K562 (cell line): ENCODE measurements around the gene ZNF584. TPM values are rescaled to one million over a fixed set of nuclear protein-coding genes. Genes with fewer than 3 reads are reported as not detected.

Experiments used
- ATAC-seq: fragments of 200-7000 bp; cut with Tn5 transposase; 3 replicates; pipeline ENCODE4 v1.9.1; 2020; ENCODE audit warnings: moderate library complexity
- BruUV-seq: library from RNA; stranded (reverse); fragments of 400-500 nt; replicated peaks from 2 replicates; lab custom pipeline; 2021; lab: Mats Ljungman, UMichigan
- CTCF ChIA-PET: fragments of 300-600 bp; formaldehyde crosslinking; extraction: SDS; loops from one replicate; lab custom pipeline; 2021; ENCODE audit warnings: low intra/inter-chr PET ratio; lab: Yijun Ruan, JAX
- POLR2A ChIA-PET: fragments of 300-600, 350-650 bp; sonication (Branson Sonifier 250); formaldehyde crosslinking; extraction: SDS; loops from one replicate; lab custom pipeline; 2021; ENCODE audit warnings: antibody characterized with exemption, inconsistent platforms; lab: Yijun Ruan, JAX
- DNase-seq, 4 experiments: peaks; one replicate each; pipeline versions ENCODE4 v3.0.0 to v3.0.0-alpha.2; 2011 to 2018; ENCODE audit warnings: low spot score in 3 of 4, mixed read lengths in 3 of 4; ENCODE audit errors: extremely low read depth in 1 of 4
- FAIRE-seq: peaks from 2 replicates; lab custom pipeline; 2011; peaks lifted over from hg19 to GRCh38; lab: Jason Lieb, UNC
- H2AFZ ChIP-seq: 2 replicates; pipeline ENCODE4 v1.6.0; 2011; ENCODE audit warnings: low read depth, low read length, control low read depth, inconsistent platforms
- H3K27ac ChIP-seq: fragments of 200-600 bp; 3 replicates; pipeline ENCODE4 v1.8.0; 2011; ENCODE audit warnings: low read depth, mild to moderate bottlenecking, control low read depth, inconsistent platforms, low read length, moderate library complexity, mixed read lengths; ENCODE audit errors: extremely low read depth
- H3K27me3 ChIP-seq, 2 experiments: fragments of 300-600 bp in 1 of 2; 2 replicates in 1 of 2; 3 replicates in 1 of 2; pipeline versions ENCODE4 v1.6.0 to v1.8.0; 2011; ENCODE audit warnings: inconsistent platforms in 2 of 2, low read length in 2 of 2, mild to moderate bottlenecking in 1 of 2, mixed read lengths in 1 of 2, moderate library complexity in 1 of 2; ENCODE audit not compliant: control insufficient read depth in 2 of 2, insufficient read depth in 2 of 2
- H3K36me3 ChIP-seq: fragments of 300-600 bp; 3 replicates; pipeline ENCODE4 v1.8.0; 2011; ENCODE audit warnings: mild to moderate bottlenecking, low read length, inconsistent platforms; ENCODE audit not compliant: control insufficient read depth, insufficient read depth
- H3K4me1 ChIP-seq, 2 experiments: fragments of 200-600 bp in 1 of 2; replicated peaks in 1 of 2; 2 replicates in 1 of 2; 3 replicates in 1 of 2; pipeline versions ENCODE4 v1.5.1 to v1.8.0; 2011; ENCODE audit warnings: inconsistent platforms in 2 of 2, low read length in 2 of 2, mild to moderate bottlenecking in 1 of 2, mixed read lengths in 1 of 2, moderate library complexity in 1 of 2; ENCODE audit not compliant: control insufficient read depth in 2 of 2, insufficient read depth in 2 of 2
- H3K4me2 ChIP-seq: 2 replicates; pipeline ENCODE4 v1.6.1; 2011; ENCODE audit warnings: low read length, control low read depth, inconsistent platforms, mixed read lengths; ENCODE audit not compliant: insufficient read depth
- H3K4me3 ChIP-seq: fragments of 200-600 bp; sonication (generic), shearing (Covaris generic); 2 replicates; pipeline ENCODE4 v1.5.1; 2016; ENCODE audit warnings: control low read depth, inconsistent platforms
- H3K79me2 ChIP-seq: fragments of 200-600 bp; 3 replicates; pipeline ENCODE4 v1.8.0; 2011; ENCODE audit warnings: low read length, inconsistent platforms; ENCODE audit not compliant: control insufficient read depth, insufficient read depth
- H3K9ac ChIP-seq, 2 experiments: 2 replicates each; pipeline versions ENCODE4 v1.6.0 to v1.6.1; 2011; ENCODE audit warnings: low read depth in 2 of 2, low read length in 2 of 2, control low read depth in 1 of 2, inconsistent platforms in 1 of 2, mild to moderate bottlenecking in 1 of 2, mixed read lengths in 1 of 2; ENCODE audit not compliant: insufficient read depth in 1 of 2
- H3K9me1 ChIP-seq: one replicate; pipeline ENCODE4 v1.6.0; 2011; ENCODE audit warnings: inconsistent platforms, mild to moderate bottlenecking, low read length, moderate library complexity; ENCODE audit not compliant: control insufficient read depth, insufficient read depth
- H3K9me3 ChIP-seq: replicated peaks from 2 replicates; pipeline ENCODE4 v1.5.1; 2011; ENCODE audit warnings: low read depth, low read length, inconsistent platforms; ENCODE audit not compliant: control insufficient read depth, insufficient read depth
- H4K20me1 ChIP-seq: replicated peaks from 2 replicates; pipeline ENCODE4 v1.6.1; 2011; ENCODE audit warnings: low read length, inconsistent platforms, mixed read lengths; ENCODE audit not compliant: control insufficient read depth, insufficient read depth
- DMBX1 ChIP-seq: fragments of 250-450 bp; sonication (Bioruptor Pico); IDR thresholded peaks from 2 replicates; pipeline ENCODE4 v1.8.0; 2022; ENCODE audit warnings: inconsistent platforms, mild to moderate bottlenecking, moderate library complexity, borderline replicate concordance
- E4F1 ChIP-seq: fragments of 250-450 bp; sonication (Bioruptor Pico); IDR thresholded peaks from 2 replicates; pipeline ENCODE4 v1.5.0; 2021; ENCODE audit warnings: mild to moderate bottlenecking, borderline replicate concordance
- MEIS2 ChIP-seq: fragments of 450-650 bp; IDR thresholded peaks from 2 replicates; pipeline ENCODE4 v1.6.1; 2014; ENCODE audit warnings: mild to moderate bottlenecking; ENCODE audit not compliant: partially characterized antibody
- NFIC ChIP-seq: fragments of 450-650 bp; IDR thresholded peaks from 2 replicates; pipeline ENCODE4 v1.6.1; 2017; ENCODE audit warnings: mild to moderate bottlenecking, inconsistent platforms
- SOX6 ChIP-seq: fragments of 450-650 bp; IDR thresholded peaks from 2 replicates; pipeline ENCODE4 v1.6.1; 2014; ENCODE audit warnings: mild to moderate bottlenecking
- ZFX ChIP-seq: sonication (generic); formaldehyde crosslinking; IDR thresholded peaks from 2 replicates; pipeline ENCODE4 v1.8.0; 2022; ENCODE audit warnings: mild to moderate bottlenecking, missing genetic modification reagents, moderate library complexity
- ZSCAN29 ChIP-seq: fragments of 450-650 bp; IDR thresholded peaks from 2 replicates; pipeline ENCODE4 v1.6.1; 2017
- WGBS: fragments of 100-300 bp; shearing (Covaris generic); methylation state at CpG from one replicate; pipeline ENCODE4 v1.1.6; 2016; ENCODE audit warnings: low coverage, mixed read lengths; ENCODE audit not compliant: insufficient coverage; ENCODE audit errors: missing lambda C conversion rate; 5-methylcytosine and 5-hydroxymethylcytosine counted together
- in situ Hi-C: fragments of 300-500 bp; cut with MboI; formaldehyde crosslinking; loops from 4 replicates; pipeline ENCODE4 v1.15.0; 2018; ENCODE audit warnings: inconsistent platforms, mixed read lengths
- intact Hi-C: fragments of 100-400 bp; cut with micrococcal nuclease; formaldehyde crosslinking; loops from 2 replicates; pipeline ENCODE4 v1.14.2; 2022
- polyA plus RNA-seq, 8 experiments: library from polyadenylated mRNA; depleted of rRNA in 4 of 8; stranded (reverse) in 5 of 8; unstranded in 3 of 8; fragments of >200 nt; fragmentation: Nextera tagmentation in 2 of 8; fragmentation: Illumina TruSeq in 1 of 8; extraction: Ambion mirVana in 2 of 8; extraction: Trizol in 1 of 8; gene quantifications; 2 replicates each; pipeline versions ENCODE4 v1.2.1 to v1.2.3, GENCODE V29; 2011 to 2014; ENCODE audit warnings: inconsistent platforms in 1 of 8, missing spikeins in 1 of 8
- total RNA-seq, 7 experiments: library from RNA; depleted of rRNA in 6 of 7; stranded (reverse); fragments of >200 nt in 6 of 7; fragmentation: Illumina TruSeq in 2 of 7; extraction: Trizol in 2 of 7; gene quantifications; 2 replicates each; pipeline versions ENCODE4 v1.2.1 to v1.2.3, GENCODE V29; 2011 to 2021; ENCODE audit warnings: low replicate concordance in 1 of 7

Gene ZNF584
- total and polyA plus RNA-seq, 9 of the 15 experiments (the other 6 are each of a cell fraction or from before 2014, with no cell fraction given) = 5.8 to 43.4 (median 24.6) TPM

DNA sequence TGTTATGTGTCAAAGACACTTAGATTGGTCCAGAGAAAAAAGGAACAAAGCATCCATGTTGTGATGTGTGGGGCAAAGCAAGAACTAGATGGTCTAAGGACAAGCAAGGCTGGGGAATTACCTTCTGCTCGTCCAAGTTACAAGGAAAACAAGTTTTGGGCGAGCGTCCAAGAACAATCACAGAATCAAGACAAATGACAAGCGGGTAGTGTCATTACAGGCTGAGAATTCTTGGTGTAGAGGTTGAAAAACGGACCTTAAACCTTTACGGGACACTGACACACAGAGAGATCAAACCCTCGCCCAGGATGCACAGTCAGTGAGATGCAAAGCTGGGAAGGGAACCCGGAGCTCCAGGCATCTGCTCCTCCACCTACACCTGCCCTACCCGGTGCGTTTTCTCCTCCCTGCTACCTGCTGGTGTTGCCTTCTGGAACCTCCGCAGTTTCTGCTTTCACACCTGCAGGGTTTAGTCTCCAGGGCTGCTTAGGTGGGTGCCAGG lies 42.5 kb downstream of the ZNF584 start:
- Histone ChIP-seq H4K20me1 (no peaks in the 10 kb centered on the region), H3K4me1 (peaks cover 4 to 15% of the 10 kb centered on the region in 2 experiments; a peak in 4 of 5 replicates), H3K4me3 (peak overlapping the region; percentile 84), H3K79me2 (peaks cover 8% of the 10 kb centered on the region; the same call in 2 of the 3 replicates), H3K9me3 (peaks cover 15% of the 10 kb centered on the region), H3K4me2 (peak overlapping the region; percentile 90), H3K9me1 (no peaks in the 10 kb centered on the region), H3K36me3 (peaks cover 15% of the 10 kb centered on the region; the same call in 1 of the 3 replicates), H3K27ac (no peak overlapping the region), H3K9ac (peak overlapping the region in 1 of 2 experiments; percentile 81; a peak in 2 of 4 replicates), H3K27me3 (no peaks in the 10 kb centered on the region), H2AFZ (peak overlapping the region; percentile 93)
- TF ChIP-seq ZFX (CRISPR knock-in tag) (0 out of 2 replicates have a peak, but pooled peaks have one; percentile 4), ZSCAN29 (no peak), NFIC (peak; percentile 39), SOX6 (0 out of 2 replicates have a peak, but pooled peaks have one; percentile 11), MEIS2 (peak; percentile 3), E4F1 (CRISPR knock-in tag) (no peak), DMBX1 (no peak)
- intact Hi-C loops (no loop called here), in situ Hi-C loops (no loop called here)
- ATAC-seq = peak; percentile 10
- WGBS = 1% methylated on average over 11 of the region's 11 CpGs
- POLR2A ChIA-PET = interaction anchor here (0.6 to 1.2 kb wide), 6 partner anchors 8 to 172 kb away, joined by 3 to 5 read pairs (median 4); partner anchors contain the start of genes ZNF324 and ZNF8
- peak in 2 of 4 experiments; percentile 19 to 35 for DNase-seq
- CTCF ChIA-PET = interaction anchor here (0.7 kb wide), 1 partner anchor 225 kb away, joined by 4 read pairs; no protein-coding TSS in a partner anchor
- BruUV-seq = no TSS peak
- peak; percentile 23 for FAIRE-seq
